GM19193 (cell line): ENCODE results near the gene MYEOV.

ENCODE experiments used
- POLR2A ChIP-seq: IDR thresholded peaks from 4 replicates; pipeline ENCODE4 v1.6.1; 2011; ENCODE audit not compliant: insufficient read depth, insufficient read length; ENCODE audit errors: extremely low read depth

MYEOV gene

DNA sequence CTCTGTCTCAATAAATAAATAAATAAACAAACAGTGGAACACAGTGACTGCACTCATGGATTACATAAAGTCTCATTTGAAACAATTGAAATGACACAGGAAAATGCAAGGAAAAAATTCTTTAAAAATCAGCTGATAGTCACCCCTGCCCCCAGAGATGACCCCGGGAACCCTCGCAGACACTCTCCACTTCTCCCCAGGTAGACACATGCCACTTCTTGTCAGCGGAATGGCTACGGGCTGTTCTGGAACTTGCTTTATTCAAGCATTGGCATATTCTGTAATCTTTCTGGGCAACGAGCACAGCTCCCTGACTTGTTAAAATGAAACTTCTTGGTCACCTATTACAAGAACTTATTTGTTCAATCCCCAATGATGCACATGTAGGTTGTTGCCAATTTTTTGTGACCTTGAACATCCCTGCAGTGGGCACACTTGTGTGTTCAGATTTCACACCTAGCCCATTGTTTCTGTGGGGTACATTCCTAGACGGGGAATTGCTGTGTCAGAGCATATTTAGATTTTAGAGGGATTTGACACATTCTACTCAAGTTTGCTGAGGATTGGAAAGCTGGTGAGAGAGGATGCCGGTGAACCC is 32.8 kb downstream of the MYEOV start:
- TF ChIP-seq POLR2A: no peak

DNA sequence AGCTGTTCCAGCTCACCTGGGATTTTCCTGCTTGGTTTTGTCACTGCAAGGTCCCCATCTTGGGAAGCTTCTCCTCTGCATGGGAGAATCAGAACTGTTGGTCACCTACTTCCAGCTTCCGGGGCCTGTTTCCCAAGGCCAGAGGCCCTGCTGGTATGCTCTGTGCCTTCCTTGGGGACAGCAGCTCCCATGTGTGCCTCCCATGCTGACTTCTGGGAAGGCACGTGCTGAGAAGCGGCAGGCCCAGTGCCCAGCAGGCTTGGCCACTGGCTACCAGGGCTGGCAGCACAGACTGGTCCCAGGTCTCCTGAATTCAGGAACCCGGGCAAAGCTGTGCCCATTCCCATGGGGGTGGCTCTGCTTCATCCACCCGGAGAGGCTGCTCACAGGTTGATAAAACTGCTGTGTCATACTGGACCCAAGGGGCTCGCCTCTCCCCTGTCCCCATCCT is 33.8 kb downstream of the MYEOV start:
- no peak for TF ChIP-seq POLR2A

DNA sequence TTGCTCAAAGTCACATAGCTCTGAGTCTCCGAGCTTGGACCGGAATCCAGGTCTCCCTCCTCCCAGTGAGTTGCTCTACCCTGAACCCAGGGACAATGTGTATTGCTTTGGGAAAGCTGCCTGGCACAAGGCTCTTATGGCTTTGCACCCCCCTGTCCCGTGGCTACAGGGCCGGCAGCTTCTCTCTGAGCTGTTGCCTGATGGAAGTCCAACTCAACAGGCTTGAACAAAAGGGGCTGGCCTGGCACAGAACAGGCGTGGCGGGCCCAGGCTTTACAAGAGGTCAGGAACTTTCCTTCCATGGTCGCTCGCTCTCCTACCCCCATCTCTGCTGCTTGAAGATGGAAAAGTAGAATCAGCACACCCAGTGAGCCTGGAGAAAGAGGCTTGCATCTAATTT is 34.3 kb downstream of the MYEOV start:
- TF ChIP-seq POLR2A: no peak

DNA sequence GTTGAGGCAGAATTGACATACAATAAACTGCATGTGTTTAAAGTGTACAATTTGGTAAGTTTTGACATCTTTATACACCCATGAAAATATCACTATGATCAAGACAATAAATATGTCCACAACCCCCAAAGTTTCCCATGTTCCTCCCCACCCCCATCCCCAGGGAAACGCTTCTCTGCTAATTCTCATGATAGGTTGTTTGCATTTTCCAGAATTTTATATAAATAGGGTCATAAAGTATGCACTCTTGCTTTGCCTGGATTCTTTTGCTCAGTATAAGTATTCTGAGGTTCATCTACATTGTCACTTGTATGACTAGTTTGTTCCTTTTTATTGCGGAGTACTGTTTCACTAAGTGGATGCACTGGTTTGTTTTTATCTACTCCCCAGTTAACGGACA is 35.6 kb downstream of the MYEOV start:
- no peak for TF ChIP-seq POLR2A

DNA sequence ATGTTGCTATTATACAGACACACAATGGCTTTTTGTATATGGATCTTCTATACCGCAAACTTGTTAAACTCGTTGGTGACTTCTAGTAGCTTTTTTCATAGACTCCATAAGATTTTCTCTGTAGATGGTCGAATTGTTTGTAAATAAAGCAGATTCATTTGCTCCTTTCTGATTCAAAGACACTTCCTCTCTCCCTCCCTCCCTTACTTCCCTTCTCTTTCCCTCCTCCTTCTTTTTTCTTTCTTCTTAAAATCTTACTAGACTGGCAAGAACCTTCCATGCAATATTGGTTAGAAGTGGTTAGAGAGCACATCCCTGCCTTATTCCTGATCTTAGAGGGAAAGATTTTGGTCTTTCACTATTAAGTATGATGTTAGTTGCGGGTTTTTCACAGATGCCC is 36.4 kb downstream of the MYEOV start:
- no peak for TF ChIP-seq POLR2A

DNA sequence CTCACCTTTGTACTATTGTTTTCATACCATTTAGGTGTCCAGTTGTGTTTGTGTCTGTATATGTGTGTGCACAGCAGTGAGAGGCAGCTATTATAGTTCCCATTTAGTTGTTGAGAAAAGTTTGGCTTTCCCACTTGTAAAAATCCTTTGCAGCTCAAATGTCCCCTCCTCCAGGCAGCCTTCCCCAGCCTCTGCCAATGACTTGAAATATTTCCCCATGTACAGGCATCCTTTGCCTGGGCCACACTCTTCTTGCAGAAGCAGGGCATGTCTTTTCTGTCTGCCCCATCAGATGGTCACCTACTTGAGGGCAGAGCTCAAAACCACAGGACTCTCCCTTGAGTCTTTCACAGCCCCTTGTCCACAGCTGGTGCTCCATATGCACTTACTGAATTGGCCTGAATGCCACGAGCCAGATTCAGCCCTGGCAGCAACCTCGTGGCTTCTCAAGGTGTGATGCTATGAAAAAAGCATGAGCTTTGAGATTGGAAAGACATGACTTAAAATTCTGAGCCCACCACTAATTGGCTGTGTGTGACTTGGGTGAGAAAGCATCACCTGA is 39.3 kb downstream of the MYEOV start:
- no peak for TF ChIP-seq POLR2A

DNA sequence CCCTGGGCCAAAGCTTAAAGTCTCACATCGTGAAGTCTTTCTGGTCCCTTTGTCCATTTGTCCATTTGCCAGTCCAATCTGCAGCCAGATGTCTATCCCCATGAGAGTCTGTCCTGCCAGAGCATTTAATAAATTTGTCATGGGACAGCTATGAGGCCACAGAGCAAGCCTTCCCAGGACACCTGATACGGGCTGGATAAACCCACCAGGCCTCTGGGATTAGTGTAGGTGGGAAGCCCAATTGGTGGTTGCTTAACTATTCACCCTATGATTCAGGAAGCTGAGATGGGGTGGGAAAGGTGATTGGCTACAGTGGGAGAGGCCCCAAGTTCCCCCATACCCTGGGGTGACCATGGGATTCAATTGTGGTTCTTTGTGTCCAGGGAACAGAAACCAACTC is 39.9 kb downstream of the MYEOV start:
- TF ChIP-seq POLR2A: no peak

DNA sequence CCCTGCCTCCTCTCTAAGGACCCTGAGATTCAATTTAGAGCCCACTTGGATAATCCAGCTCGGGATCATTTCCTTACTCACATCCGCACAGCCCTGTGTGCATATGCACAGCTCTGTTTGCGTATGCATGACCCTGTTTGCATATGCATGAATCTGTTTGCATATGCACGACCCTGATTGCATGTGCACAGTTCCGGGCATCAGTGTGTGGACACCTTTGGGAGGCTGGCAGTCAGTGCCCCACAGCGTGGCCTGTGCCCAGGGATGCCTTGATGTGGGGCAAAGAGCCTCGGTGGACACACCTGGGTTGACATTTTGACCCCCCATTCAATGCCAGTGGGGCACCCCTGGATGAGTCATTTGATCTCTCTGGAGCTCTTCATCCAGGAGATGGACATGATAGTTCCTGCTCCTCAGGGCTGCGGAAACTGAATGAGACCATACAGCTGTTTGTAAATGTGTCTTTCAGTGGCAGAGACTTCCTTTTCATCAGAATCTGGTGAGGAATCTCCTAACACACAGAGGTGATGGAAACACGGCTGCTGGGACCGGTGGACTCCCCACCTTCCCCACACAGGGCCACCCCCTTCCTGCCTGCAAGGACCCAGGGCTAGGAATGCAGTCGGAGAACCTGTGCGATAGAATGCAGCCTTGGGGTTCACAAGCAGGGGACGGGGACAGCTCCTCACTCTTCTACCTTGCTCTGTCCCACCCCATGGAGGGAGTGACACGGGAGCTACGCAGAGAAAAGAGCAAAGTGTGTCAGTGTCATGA is 41.2 kb downstream of the MYEOV start:
- no peak for TF ChIP-seq POLR2A

DNA sequence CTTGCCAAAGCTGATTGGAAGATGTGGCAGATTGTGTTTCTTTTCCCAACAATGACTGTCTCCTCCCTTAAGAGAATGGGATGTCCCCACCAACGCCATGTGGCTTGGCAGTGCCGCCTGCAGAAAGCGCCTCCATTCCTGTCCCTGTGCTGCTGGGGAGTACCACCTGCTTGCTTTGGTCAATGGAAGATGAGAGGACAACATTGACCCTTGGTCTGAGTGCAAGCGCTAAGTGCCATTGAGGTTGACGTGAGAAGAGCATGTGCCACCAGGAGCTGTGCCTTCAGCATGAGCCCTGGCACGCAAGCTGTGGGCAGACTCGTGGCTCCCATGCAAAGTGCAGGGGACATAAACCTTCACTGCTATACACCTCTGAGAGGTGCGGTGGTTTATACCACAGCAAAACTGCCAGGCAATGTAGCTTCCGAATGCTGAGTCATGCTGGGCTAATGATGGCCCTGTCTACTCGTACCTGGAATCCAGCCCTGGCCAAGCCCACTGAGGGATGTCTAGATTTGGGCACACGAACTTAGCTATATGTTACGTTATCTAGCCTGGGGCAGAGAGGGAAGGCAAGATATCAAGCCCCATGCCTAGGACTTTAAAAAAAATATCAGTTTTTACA is 41.9 kb downstream of the MYEOV start:
- no peak for TF ChIP-seq POLR2A

DNA sequence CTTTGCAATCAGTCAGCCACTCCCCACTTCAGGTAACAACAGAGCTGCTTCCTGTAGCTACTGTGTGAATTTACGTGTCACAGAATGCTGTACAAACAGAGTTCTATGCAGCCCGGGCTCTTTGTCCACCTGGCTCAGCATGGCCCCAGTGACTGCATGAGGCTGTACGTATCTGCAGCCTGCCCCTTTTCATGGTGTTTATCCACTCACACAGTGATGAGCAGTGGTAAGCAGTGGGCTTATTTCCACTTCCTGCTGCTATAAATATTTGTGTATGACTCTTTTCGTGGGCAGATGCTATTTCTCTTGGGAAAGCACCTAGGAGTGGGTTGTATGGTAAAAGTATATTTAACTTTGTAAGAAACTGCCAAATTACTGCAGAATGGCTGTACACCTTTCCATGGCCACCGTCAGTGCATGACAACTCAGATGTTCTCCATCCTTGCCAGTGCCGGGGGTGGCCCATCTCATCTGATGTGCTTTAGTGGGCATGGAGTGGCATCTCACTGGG is 43.3 kb downstream of the MYEOV start:
- no peak for TF ChIP-seq POLR2A

DNA sequence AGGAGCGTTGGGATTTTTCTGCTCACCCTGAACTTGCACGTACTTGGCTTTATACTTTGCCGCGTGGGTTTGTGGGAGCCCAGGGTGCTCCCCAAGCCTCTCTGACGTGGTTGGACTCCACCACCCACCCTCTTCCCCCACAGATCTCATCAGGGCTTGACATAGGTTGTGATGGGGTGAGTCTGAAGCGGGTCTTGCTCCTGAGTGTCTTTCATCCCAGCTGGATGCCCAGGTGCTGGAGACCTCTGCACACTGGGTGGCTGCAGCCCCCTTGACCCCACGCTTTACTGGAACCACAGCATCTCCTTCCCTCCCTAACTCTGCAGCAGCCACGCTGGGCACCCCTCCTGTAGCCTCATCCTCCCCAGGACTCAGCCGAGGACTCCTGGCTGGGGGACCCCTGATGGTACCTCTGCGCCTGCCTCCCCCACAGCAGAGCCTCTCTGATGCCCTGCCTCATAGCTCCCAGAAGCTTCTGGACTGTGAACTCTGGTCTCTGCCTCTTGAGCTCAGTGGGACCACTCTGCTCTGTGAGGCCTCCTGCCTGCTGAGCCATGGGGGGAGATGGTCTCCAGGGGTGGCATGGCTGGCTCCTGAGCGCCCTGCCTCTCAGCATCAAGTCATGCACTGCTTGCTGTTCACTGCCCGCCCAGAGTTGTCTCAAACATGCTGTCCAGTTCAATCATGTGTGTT is 45.2 kb downstream of the MYEOV start:
- TF ChIP-seq POLR2A: no peak

DNA sequence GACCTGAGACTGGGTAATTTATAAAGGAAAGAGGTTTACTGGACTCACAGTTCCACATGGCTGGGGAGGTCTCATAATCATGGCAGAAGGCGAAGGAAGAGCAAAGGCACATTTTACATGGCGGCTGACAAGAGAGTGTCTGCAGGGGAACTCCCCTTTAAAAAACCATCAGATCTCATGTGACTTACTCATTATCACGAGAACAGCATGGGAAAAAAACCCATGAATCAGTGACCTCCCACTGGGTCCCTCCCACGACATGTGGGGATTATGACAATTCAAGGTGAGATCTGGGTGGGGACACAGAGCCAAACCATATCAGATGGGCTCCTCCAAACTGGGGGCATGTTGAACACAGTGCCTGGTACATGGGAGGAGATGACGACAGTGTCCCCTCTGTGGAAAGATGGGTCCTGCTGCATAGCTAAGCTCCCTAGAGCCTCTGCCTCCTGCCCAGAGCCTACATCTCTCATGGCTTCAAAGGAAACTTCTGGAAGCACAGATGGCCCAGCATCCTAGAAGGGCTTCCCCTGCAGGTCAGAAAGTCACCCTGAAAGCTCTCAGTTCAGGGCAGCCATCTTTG is 46.1 kb downstream of the MYEOV start:
- TF ChIP-seq POLR2A: no peak

DNA sequence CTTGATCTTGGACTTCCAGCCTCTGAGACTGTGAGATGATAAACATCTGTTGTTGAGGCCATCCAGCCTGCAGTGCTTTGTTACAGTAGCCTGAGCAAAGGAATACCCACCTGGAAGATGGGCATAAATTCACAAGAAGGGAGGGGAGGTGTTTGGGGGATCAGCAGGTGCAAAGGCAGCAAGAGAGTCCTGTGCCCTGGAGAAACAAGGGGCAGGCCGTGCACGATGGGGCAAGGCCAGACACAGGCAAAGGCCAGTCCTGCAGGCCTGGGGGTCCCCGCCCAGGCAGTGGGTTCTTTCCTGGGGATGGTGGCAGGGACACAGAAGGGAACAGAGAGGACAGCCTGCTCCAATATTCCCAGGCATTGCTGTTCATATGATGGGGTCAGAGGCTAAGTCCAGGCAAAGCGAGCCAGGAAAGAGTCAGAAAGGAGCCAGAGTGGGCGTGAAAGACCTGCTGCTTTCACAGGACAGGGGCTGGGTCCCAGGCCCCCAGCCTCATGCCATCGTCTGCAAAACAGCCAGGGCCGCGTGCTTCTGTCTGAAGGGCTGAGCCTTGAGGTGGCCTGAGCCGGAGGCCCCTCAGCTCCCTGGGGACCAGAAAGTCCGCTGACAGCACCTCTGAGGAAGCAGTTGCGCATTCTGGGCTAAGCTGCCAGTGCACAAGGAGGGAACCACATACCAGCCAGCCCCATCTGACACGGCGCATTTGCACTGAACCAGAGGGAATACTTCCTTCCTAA is 48.8 kb downstream of the MYEOV start:
- no peak for TF ChIP-seq POLR2A
